ENCODE measurements around the gene LIM2.
"Not testable (repeated sequence)": the region's sequence is repeated elsewhere in the genome, so short reads cannot be mapped to it uniquely, and the experiment has no call there.

LIM2 gene

GRCh38 chr19:51387924-51388389 is at the start of gene LIM2:
Gene LIM2 (minus strand): TSS chr19:51387974. CDS start chr19:51387443, 531 bp downstream.
- no peak for DNase-seq (ENCODE audit: low read depth)

- DNase-seq (ENCODE audit: low read depth), result no peak
These were observed 46.7 kb upstream of the LIM2 start for GRCh38 chr19:51434456-51434855.

GRCh38 chr19:51433043-51433442 is 45.3 kb upstream of the LIM2 start:
- no peak for DNase-seq (ENCODE audit: low read depth)

GRCh38 chr19:51431124-51431523 is 43.4 kb upstream of the LIM2 start:
- DNase-seq (ENCODE audit: low read depth), result no peak

- DNase-seq (ENCODE audit: low read depth), result no peak
These were observed 42.4 kb upstream of the LIM2 start for GRCh38 chr19:51430221-51430620.

GRCh38 chr19:51427201-51427600 is 39.4 kb upstream of the LIM2 start:
- DNase-seq (ENCODE audit: low read depth), result no peak

- peak; percentile 79 for DNase-seq (ENCODE audit: low read depth)
These were observed 34.3 kb upstream of the LIM2 start for GRCh38 chr19:51422053-51422448.

GRCh38 chr19:51421229-51422052 is 33.7 kb upstream of the LIM2 start:
- DNase-seq (ENCODE audit: low read depth), result no peak

GRCh38 chr19:51420511-51420910 is 32.7 kb upstream of the LIM2 start:
- DNase-seq (ENCODE audit: low read depth), result not testable (repeated sequence)

GRCh38 chr19:51418707-51419106 is 30.9 kb upstream of the LIM2 start:
- no peak for DNase-seq (ENCODE audit: low read depth)

GRCh38 chr19:51417810-51418157 is 30.0 kb upstream of the LIM2 start:
- DNase-seq (ENCODE audit: low read depth), result no peak

GRCh38 chr19:51417107-51417809 is 29.5 kb upstream of the LIM2 start, which contains the start of gene SIGLEC10:
Gene SIGLEC10 (minus strand): TSS chr19:51417642. CDS start chr19:51417581, 61 bp downstream.
- DNase-seq (ENCODE audit: low read depth), result peak; percentile 79

- not testable (repeated sequence) for DNase-seq (ENCODE audit: low read depth)
These were observed 28.6 kb upstream of the LIM2 start for GRCh38 chr19:51416422-51416821.

- no peak for DNase-seq (ENCODE audit: low read depth)
These were observed 27.4 kb upstream of the LIM2 start for GRCh38 chr19:51415187-51415586.

- DNase-seq (ENCODE audit: low read depth), result no peak
These were observed 23.4 kb upstream of the LIM2 start for GRCh38 chr19:51410950-51411748.

- DNase-seq (ENCODE audit: low read depth), result no peak
These were observed 19.8 kb upstream of the LIM2 start for GRCh38 chr19:51407511-51408131.

- DNase-seq (ENCODE audit: low read depth), result no peak
These were observed 14.3 kb upstream of the LIM2 start for GRCh38 chr19:51402117-51402516.

- not testable (repeated sequence) for DNase-seq (ENCODE audit: low read depth)
These were observed 12.2 kb upstream of the LIM2 start for GRCh38 chr19:51399936-51400335.

GRCh38 chr19:51399231-51399630 is 11.5 kb upstream of the LIM2 start:
- DNase-seq (ENCODE audit: low read depth), result no peak

- no peak for DNase-seq (ENCODE audit: low read depth)
These were observed 10.4 kb upstream of the LIM2 start for GRCh38 chr19:51398096-51398704.

GRCh38 chr19:51397453-51397852 is 9.7 kb upstream of the LIM2 start:
- not testable (repeated sequence) for DNase-seq (ENCODE audit: low read depth)
